ENCODE data around the gene CMTM3. TPM values are rescaled to one million over a fixed set of nuclear protein-coding genes. Genes with fewer than 3 reads are reported as not detected.

The CMTM3 gene
- total and polyA plus RNA-seq, 9 of the 15 experiments (the other 6 are each of a cell fraction or from before 2014, with no cell fraction given), result 4.6 to 33.4 (median 17.5) TPM

DNA sequence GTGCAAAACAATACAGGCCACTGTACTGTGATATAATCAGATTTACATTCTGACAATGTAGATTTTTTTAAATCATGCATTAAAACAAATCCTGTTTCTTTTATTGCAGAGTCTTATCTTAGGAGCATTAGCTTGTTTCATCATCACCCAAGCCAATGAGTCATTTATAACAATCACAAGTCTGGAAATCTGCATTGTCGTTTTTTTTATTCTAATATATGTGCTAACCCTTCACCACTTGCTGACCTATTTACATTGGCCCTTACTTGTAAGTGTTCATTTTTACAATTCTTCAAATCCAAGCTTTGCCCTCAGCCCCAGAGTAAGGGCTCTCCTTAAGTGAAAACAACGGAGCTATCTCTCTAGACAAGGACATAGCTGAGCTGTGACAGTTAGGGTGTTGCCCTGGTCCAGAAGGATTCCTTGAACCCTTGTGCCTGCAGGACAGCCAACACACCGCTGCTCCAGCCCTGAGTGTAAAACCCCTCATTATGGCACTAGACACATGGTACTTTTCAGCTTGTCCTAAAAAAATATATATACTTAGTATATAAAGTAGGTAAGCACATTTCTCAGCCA, 34.6 kb upstream of the CMTM3 start:
- in situ Hi-C loops (cut with MboI), result no loop called here
- no TSS peak for BruUV-seq (replicated peaks)
- H3K4me2 ChIP-seq (ENCODE audit: insufficient read depth, low read length), result no peak overlapping the region
- no peak overlapping the region for H3K9ac ChIP-seq (ENCODE audit: insufficient read depth in 1 of 2, low read depth in 2 of 2, low read length in 2 of 2)
- H2AFZ ChIP-seq (ENCODE audit: low read depth, low read length), result no peak overlapping the region
- DNase-seq (ENCODE audit: extremely low read depth in 1 of 4, low spot score in 3 of 4) (no peak), ATAC-seq (peak; percentile 71), FAIRE-seq (no peak)
- no peaks in the 10 kb centered on the region for H3K9me1 ChIP-seq (ENCODE audit: control insufficient read depth, insufficient read depth, low read length)
- H4K20me1 ChIP-seq (replicated peaks; ENCODE audit: control insufficient read depth, insufficient read depth, low read length), result no peaks in the 10 kb centered on the region
- H3K9me3 ChIP-seq (replicated peaks; ENCODE audit: control insufficient read depth, insufficient read depth, low read depth, low read length), result no peaks in the 10 kb centered on the region
- 17% methylated on average over 3 of the region's 3 CpGs for WGBS (ENCODE audit: insufficient coverage, low coverage, missing lambda C conversion rate)
- POLR2A ChIA-PET, result interaction anchor here (1.1 to 2.0 kb wide), 3 partner anchors 9 to 12 kb away, joined by 4 to 14 read pairs (median 4); partner anchors contain the start of gene CMTM2
- no peak overlapping the region for H3K27ac ChIP-seq (ENCODE audit: extremely low read depth, low read depth, low read length)
- no peaks in the 10 kb centered on the region for H3K79me2 ChIP-seq (ENCODE audit: control insufficient read depth, insufficient read depth, low read length)
- no peak overlapping the region for H3K4me3 ChIP-seq
- intact Hi-C loops (cut with micrococcal nuclease), result no loop called here
- CTCF ChIA-PET (ENCODE audit: low intra/inter-chr PET ratio), result no interaction called here
- peaks cover 8 to 15% of the 10 kb centered on the region in 2 experiments; a peak in 4 of 5 replicates for H3K4me1 ChIP-seq (replicated peaks in 1 of 2; ENCODE audit: control insufficient read depth in 2 of 2, insufficient read depth in 2 of 2, low read length in 2 of 2)
- H3K27me3 ChIP-seq (ENCODE audit: control insufficient read depth in 2 of 2, insufficient read depth in 2 of 2, low read length in 2 of 2), result no peaks in the 10 kb centered on the region
- H3K36me3 ChIP-seq (ENCODE audit: control insufficient read depth, insufficient read depth, low read length), result peaks cover 19% of the 10 kb centered on the region; the same call in 1 of the 3 replicates
- no peak for TF ChIP-seq ZFX (CRISPR knock-in tag; IDR thresholded peaks at IDR 0.05)
- no peak for TF ChIP-seq HNRNPUL1 (IDR thresholded peaks at IDR 0.05; ENCODE audit: low read length)
- no peak for TF ChIP-seq ZNF551 (CRISPR knock-in tag; IDR thresholded peaks at IDR 0.05)
- peak; percentile 49; the same call in 1 of the 2 replicates for TF ChIP-seq SOX6 (IDR thresholded peaks at IDR 0.05)
- peak; percentile 76 for TF ChIP-seq CEBPB (tag; IDR thresholded peaks at IDR 0.05)
- TF ChIP-seq SMARCE1 (IDR thresholded peaks at IDR 0.05), result 0 out of 2 replicates have a peak, but pooled peaks have one; percentile 50
- TF ChIP-seq JUN (IDR thresholded peaks at IDR 0.05; ENCODE audit: borderline replicate concordance, low read depth, low read length), result peak; percentile 60; the same call in 1 of the 2 replicates
- TF ChIP-seq JUN (CRISPR knock-in tag; IDR thresholded peaks at IDR 0.05; ENCODE audit: borderline replicate concordance), result no peak
- TF ChIP-seq MAZ (CRISPR knock-in tag; conservative IDR thresholded peaks at IDR 0.05 in 1 of 2, IDR thresholded peaks at IDR 0.05 in 1 of 2), result no peak
- TF ChIP-seq, protein P1, sequence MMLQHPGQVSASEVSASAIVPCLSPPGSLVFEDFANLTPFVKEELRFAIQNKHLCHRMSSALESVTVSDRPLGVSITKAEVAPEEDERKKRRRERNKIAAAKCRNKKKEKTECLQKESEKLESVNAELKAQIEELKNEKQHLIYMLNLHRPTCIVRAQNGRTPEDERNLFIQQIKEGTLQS (IDR thresholded peaks at IDR 0.05), result peak; percentile 97
- TF ChIP-seq, protein P1 (CRISPR knock-in tag; conservative IDR thresholded peaks at IDR 0.05), result no peak
- TF ChIP-seq, protein P2, sequence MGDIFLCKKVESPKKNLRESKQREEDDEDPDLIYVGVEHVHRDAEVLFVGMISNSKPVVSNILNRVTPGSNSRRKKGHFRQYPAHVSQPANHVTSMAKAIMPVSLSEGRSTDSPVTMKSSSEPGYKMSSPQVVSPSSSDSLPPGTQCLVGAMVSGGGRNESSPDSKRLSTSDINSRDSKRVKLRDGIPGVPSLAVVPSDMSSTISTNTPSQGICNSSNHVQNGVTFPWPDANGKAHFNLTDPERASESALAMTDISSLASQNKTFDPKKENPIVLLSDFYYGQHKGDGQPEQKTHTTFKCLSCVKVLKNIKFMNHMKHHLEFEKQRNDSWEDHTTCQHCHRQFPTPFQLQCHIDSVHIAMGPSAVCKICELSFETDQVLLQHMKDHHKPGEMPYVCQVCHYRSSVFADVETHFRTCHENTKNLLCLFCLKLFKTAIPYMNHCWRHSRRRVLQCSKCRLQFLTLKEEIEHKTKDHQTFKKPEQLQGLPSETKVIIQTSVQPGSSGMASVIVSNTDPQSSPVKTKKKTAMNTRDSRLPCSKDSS (IDR thresholded peaks at IDR 0.05; ENCODE audit: low read depth, partially characterized antibody), result no peak
- TF ChIP-seq, protein P3, sequence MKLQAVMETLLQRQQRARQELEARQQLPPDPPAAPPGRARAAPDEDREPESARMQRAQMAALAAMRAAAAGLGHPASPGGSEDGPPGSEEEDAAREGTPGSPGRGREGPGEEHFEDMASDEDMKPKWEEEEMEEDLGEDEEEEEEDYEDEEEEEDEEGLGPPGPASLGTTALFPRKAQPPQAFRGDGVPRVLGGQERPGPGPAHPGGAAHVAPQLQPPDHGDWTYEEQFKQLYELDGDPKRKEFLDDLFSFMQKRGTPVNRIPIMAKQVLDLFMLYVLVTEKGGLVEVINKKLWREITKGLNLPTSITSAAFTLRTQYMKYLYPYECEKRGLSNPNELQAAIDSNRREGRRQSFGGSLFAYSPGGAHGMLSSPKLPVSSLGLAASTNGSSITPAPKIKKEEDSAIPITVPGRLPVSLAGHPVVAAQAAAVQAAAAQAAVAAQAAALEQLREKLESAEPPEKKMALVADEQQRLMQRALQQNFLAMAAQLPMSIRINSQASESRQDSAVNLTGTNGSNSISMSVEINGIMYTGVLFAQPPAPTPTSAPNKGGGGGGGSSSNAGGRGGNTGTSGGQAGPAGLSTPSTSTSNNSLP (IDR thresholded peaks at IDR 0.05; ENCODE audit: borderline replicate concordance, low read depth, low read length), result 0 out of 2 replicates have a peak, but pooled peaks have one; percentile 33
- no peak for TF ChIP-seq ESRRA (IDR thresholded peaks at IDR 0.05; ENCODE audit: borderline replicate concordance, low read depth)
- no peak for TF ChIP-seq FOXM1 (IDR thresholded peaks at IDR 0.05; ENCODE audit: low read depth)
- TF ChIP-seq FOXM1 (CRISPR knock-in tag; IDR thresholded peaks at IDR 0.05; ENCODE audit: low read depth), result no peak
- TF ChIP-seq EP300 (IDR thresholded peaks at IDR 0.05; ENCODE audit: low read length), result peak; percentile 41; the same call in 1 of the 2 replicates
- TF ChIP-seq DPF2 (IDR thresholded peaks at IDR 0.05), result peak; percentile 52; the same call in 1 of the 2 replicates
- TF ChIP-seq RNF2 (IDR thresholded peaks at IDR 0.05), result no peak
- peak; percentile 61; the same call in 1 of the 2 replicates for TF ChIP-seq SMARCA4 (IDR thresholded peaks at IDR 0.05)
- TF ChIP-seq ZNF436 (CRISPR knock-in tag; IDR thresholded peaks at IDR 0.05), result no peak
